ENCODE measurements around the gene CHST13.

CHST13 gene

GRCh38 chr3:126476166-126477060 is 47.5 kb upstream of the CHST13 start:
- Histone ChIP-seq H3K14ac (ENCODE audit: low read length in 2 of 2) (peak overlapping the region in 1 of 2 experiments; percentile 30), H2BK5ac (ENCODE audit: low read depth, low read length, poor library complexity, severe bottlenecking) (no peak overlapping the region), H4K91ac (ENCODE audit: low read length) (peak overlapping the region; percentile 64), H2BK15ac (ENCODE audit: low read depth, poor library complexity, severe bottlenecking) (no peak overlapping the region), H4K8ac (ENCODE audit: low read length) (peak overlapping the region; percentile 96), H3K9me3 (ENCODE audit: control insufficient read depth, low read length) (no peaks in the 10 kb centered on the region), H3K4me2 (ENCODE audit: low read length, poor library complexity, severe bottlenecking) (peak overlapping the region; percentile 80), H2BK12ac (ENCODE audit: low read length in 2 of 2) (peak overlapping the region in 1 of 2 experiments; percentile 3), H3K4me3 (ENCODE audit: insufficient read depth in 1 of 2, low read depth in 1 of 2, low read length in 2 of 2) (peak overlapping the region; percentile 65 to 97), H3K4me1 (ENCODE audit: control insufficient read depth, insufficient read depth, low read depth, low read length) (peaks cover 28% of the 10 kb centered on the region), H3K4ac (ENCODE audit: low read depth in 1 of 2, low read length in 2 of 2) (peak overlapping the region; percentile 22 to 89), H3K9ac (ENCODE audit: low read length) (peak overlapping the region; percentile 97), H2BK120ac (ENCODE audit: low read depth, low read length) (peak overlapping the region; percentile 71), H3K27ac (ENCODE audit: low read length, poor library complexity, severe bottlenecking) (no peak overlapping the region), H3K23ac (ENCODE audit: low read length in 2 of 2) (peak overlapping the region in 1 of 2 experiments; percentile 87), H3K27me3 (ENCODE audit: control insufficient read depth in 1 of 2, insufficient read depth in 1 of 2, low read length in 2 of 2) (no peaks in the 10 kb centered on the region), H2AK5ac (ENCODE audit: low read length, severe bottlenecking) (no peak overlapping the region), H3K36me3 (ENCODE audit: control insufficient read depth in 1 of 2, insufficient read depth in 2 of 2, low read depth in 1 of 2, low read length in 2 of 2) (peaks cover 0 to 13% of the 10 kb centered on the region in 2 experiments), H2AFZ (ENCODE audit: low read depth, low read length) (peak overlapping the region; percentile 49), H3K79me1 (replicated peaks; ENCODE audit: low read length, poor library complexity, severe bottlenecking) (peaks cover 13% of the 10 kb centered on the region), H3K18ac (ENCODE audit: low read depth in 1 of 2, low read length in 2 of 2) (peak overlapping the region; percentile 79 to 86)
- 21% methylated on average over 47 of the region's 66 CpGs for WGBS
- no peak for DNase-seq

DNA sequence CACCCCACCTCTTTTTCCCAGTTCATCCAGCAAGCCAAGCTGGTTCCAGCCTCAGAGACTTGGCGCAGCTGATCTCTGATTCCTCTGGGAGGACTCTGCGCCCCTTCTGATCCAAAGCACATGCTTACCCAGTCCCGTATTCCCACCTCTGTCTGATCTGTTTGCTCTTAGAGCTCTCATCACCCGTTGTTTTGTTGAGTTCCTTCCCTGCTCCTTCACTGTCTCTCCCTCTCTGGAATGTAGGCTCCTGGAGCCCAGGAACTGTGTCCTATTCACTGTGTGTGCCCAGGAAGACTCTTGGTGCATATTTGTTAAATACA is 46.9 kb upstream of the CHST13 start:
- H2AK5ac ChIP-seq (ENCODE audit: low read length, severe bottlenecking): no peak overlapping the region

GRCh38 chr3:126478581-126479310 is 45.2 kb upstream of the CHST13 start:
- Histone ChIP-seq H3K79me1 (replicated peaks; ENCODE audit: low read length, poor library complexity, severe bottlenecking) (peaks cover 6% of the 10 kb centered on the region), H3K27ac (ENCODE audit: low read length, poor library complexity, severe bottlenecking) (no peak overlapping the region), H3K9me3 (ENCODE audit: control insufficient read depth, low read length) (no peaks in the 10 kb centered on the region), H3K9ac (ENCODE audit: low read length) (no peak overlapping the region), H3K4ac (ENCODE audit: low read depth in 1 of 2, low read length in 2 of 2) (no peak overlapping the region), H4K8ac (ENCODE audit: low read length) (no peak overlapping the region), H2BK15ac (ENCODE audit: low read depth, poor library complexity, severe bottlenecking) (no peak overlapping the region), H2BK120ac (ENCODE audit: low read depth, low read length) (no peak overlapping the region), H3K27me3 (ENCODE audit: control insufficient read depth in 1 of 2, insufficient read depth in 1 of 2, low read length in 2 of 2) (peaks cover 0 to 6% of the 10 kb centered on the region in 2 experiments), H2BK12ac (ENCODE audit: low read length in 2 of 2) (no peak overlapping the region), H2AFZ (ENCODE audit: low read depth, low read length) (no peak overlapping the region), H3K36me3 (ENCODE audit: control insufficient read depth in 1 of 2, insufficient read depth in 2 of 2, low read depth in 1 of 2, low read length in 2 of 2) (no peaks in the 10 kb centered on the region), H3K4me1 (ENCODE audit: control insufficient read depth, insufficient read depth, low read depth, low read length) (peaks cover 19% of the 10 kb centered on the region), H2BK5ac (ENCODE audit: low read depth, low read length, poor library complexity, severe bottlenecking) (no peak overlapping the region), H3K18ac (ENCODE audit: low read depth in 1 of 2, low read length in 2 of 2) (no peak overlapping the region), H3K23ac (ENCODE audit: low read length in 2 of 2) (no peak overlapping the region), H3K4me3 (ENCODE audit: insufficient read depth in 1 of 2, low read depth in 1 of 2, low read length in 2 of 2) (no peak overlapping the region), H2AK5ac (ENCODE audit: low read length, severe bottlenecking) (no peak overlapping the region), H3K4me2 (ENCODE audit: low read length, poor library complexity, severe bottlenecking) (no peak overlapping the region), H3K14ac (ENCODE audit: low read length in 2 of 2) (no peak overlapping the region), H4K91ac (ENCODE audit: low read length) (no peak overlapping the region)
- no peak for DNase-seq
- 95% methylated on average over 14 of the region's 14 CpGs for WGBS

More for the DNA sequence above, 46.9 kb upstream of the CHST13 start:
- no peak overlapping the region for H3K14ac ChIP-seq (ENCODE audit: low read length in 2 of 2)
- no peak overlapping the region for H3K9ac ChIP-seq (ENCODE audit: low read length)
- no peak overlapping the region for H3K23ac ChIP-seq (ENCODE audit: low read length in 2 of 2)
- no peak overlapping the region for H2AFZ ChIP-seq (ENCODE audit: low read depth, low read length)
- no peaks in the 10 kb centered on the region for H3K9me3 ChIP-seq (ENCODE audit: control insufficient read depth, low read length)
- no peak overlapping the region for H3K27ac ChIP-seq (ENCODE audit: low read length, poor library complexity, severe bottlenecking)
- peaks cover 13% of the 10 kb centered on the region for H3K79me1 ChIP-seq (replicated peaks; ENCODE audit: low read length, poor library complexity, severe bottlenecking)
- 84% methylated on average over 4 of the region's 4 CpGs for WGBS
- H2BK12ac ChIP-seq (ENCODE audit: low read length in 2 of 2): no peak overlapping the region
- peaks cover 32% of the 10 kb centered on the region for H3K4me1 ChIP-seq (ENCODE audit: control insufficient read depth, insufficient read depth, low read depth, low read length)
- H4K91ac ChIP-seq (ENCODE audit: low read length): no peak overlapping the region
- no peak overlapping the region for H2BK5ac ChIP-seq (ENCODE audit: low read depth, low read length, poor library complexity, severe bottlenecking)
- H3K27me3 ChIP-seq (ENCODE audit: control insufficient read depth in 1 of 2, insufficient read depth in 1 of 2, low read length in 2 of 2): no peaks in the 10 kb centered on the region
- H2BK120ac ChIP-seq (ENCODE audit: low read depth, low read length): no peak overlapping the region
- H2BK15ac ChIP-seq (ENCODE audit: low read depth, poor library complexity, severe bottlenecking): no peak overlapping the region
- DNase-seq: no peak
- H4K8ac ChIP-seq (ENCODE audit: low read length): peak overlapping the region; percentile 9
- H3K4me2 ChIP-seq (ENCODE audit: low read length, poor library complexity, severe bottlenecking): no peak overlapping the region
- H3K36me3 ChIP-seq (ENCODE audit: control insufficient read depth in 1 of 2, insufficient read depth in 2 of 2, low read depth in 1 of 2, low read length in 2 of 2): peaks cover 0 to 8% of the 10 kb centered on the region in 2 experiments
- no peak overlapping the region for H3K4ac ChIP-seq (ENCODE audit: low read depth in 1 of 2, low read length in 2 of 2)
- no peak overlapping the region for H3K18ac ChIP-seq (ENCODE audit: low read depth in 1 of 2, low read length in 2 of 2)
- no peak overlapping the region for H3K4me3 ChIP-seq (ENCODE audit: insufficient read depth in 1 of 2, low read depth in 1 of 2, low read length in 2 of 2)

- Histone ChIP-seq H2BK15ac (ENCODE audit: low read depth, poor library complexity, severe bottlenecking) (no peak overlapping the region), H4K91ac (ENCODE audit: low read length) (no peak overlapping the region), H3K27ac (ENCODE audit: low read length, poor library complexity, severe bottlenecking) (no peak overlapping the region), H3K4me3 (ENCODE audit: insufficient read depth in 1 of 2, low read depth in 1 of 2, low read length in 2 of 2) (no peak overlapping the region), H2AK5ac (ENCODE audit: low read length, severe bottlenecking) (no peak overlapping the region), H3K18ac (ENCODE audit: low read depth in 1 of 2, low read length in 2 of 2) (no peak overlapping the region), H3K27me3 (ENCODE audit: control insufficient read depth in 1 of 2, insufficient read depth in 1 of 2, low read length in 2 of 2) (peaks cover 3 to 13% of the 10 kb centered on the region in 2 experiments), H3K9me3 (ENCODE audit: control insufficient read depth, low read length) (no peaks in the 10 kb centered on the region), H3K36me3 (ENCODE audit: control insufficient read depth in 1 of 2, insufficient read depth in 2 of 2, low read depth in 1 of 2, low read length in 2 of 2) (no peaks in the 10 kb centered on the region), H3K79me1 (replicated peaks; ENCODE audit: low read length, poor library complexity, severe bottlenecking) (peaks cover 3% of the 10 kb centered on the region), H3K14ac (ENCODE audit: low read length in 2 of 2) (no peak overlapping the region), H3K4me1 (ENCODE audit: control insufficient read depth, insufficient read depth, low read depth, low read length) (peaks cover 13% of the 10 kb centered on the region), H3K4me2 (ENCODE audit: low read length, poor library complexity, severe bottlenecking) (no peak overlapping the region), H3K4ac (ENCODE audit: low read depth in 1 of 2, low read length in 2 of 2) (no peak overlapping the region), H2BK120ac (ENCODE audit: low read depth, low read length) (no peak overlapping the region), H3K23ac (ENCODE audit: low read length in 2 of 2) (peak overlapping the region in 1 of 2 experiments; percentile 5), H3K9ac (ENCODE audit: low read length) (no peak overlapping the region), H4K8ac (ENCODE audit: low read length) (no peak overlapping the region), H2BK5ac (ENCODE audit: low read depth, low read length, poor library complexity, severe bottlenecking) (no peak overlapping the region), H2AFZ (ENCODE audit: low read depth, low read length) (no peak overlapping the region), H2BK12ac (ENCODE audit: low read length in 2 of 2) (no peak overlapping the region)
- DNase-seq: no peak
- WGBS: 70% methylated on average over 1 of the region's 1 CpG
Measured at GRCh38 chr3:126479642-126480041, 44.3 kb upstream of the CHST13 start.

All from mesenchymal stem cell (in vitro differentiated cells and primary cell).